NB4 (cell line): ENCODE data around the gene ARMC9.

Experiments used
- POLR2A ChIP-seq: IDR thresholded peaks from 2 replicates; pipeline ENCODE4 v1.6.1; 2011; ENCODE audit warnings: mild to moderate bottlenecking; ENCODE audit not compliant: insufficient read length; ENCODE audit errors: extremely low read depth
- TF ChIP-seq, protein P1 (sequence below): IDR thresholded peaks from one replicate; pipeline ENCODE4 v1.5.1; 2012; ENCODE audit warnings: low read depth, low read length
- TF ChIP-seq, protein P2 (sequence below): IDR thresholded peaks from 2 replicates; pipeline ENCODE4 v1.6.1; 2011; ENCODE audit warnings: low read depth, low read length

DNA sequence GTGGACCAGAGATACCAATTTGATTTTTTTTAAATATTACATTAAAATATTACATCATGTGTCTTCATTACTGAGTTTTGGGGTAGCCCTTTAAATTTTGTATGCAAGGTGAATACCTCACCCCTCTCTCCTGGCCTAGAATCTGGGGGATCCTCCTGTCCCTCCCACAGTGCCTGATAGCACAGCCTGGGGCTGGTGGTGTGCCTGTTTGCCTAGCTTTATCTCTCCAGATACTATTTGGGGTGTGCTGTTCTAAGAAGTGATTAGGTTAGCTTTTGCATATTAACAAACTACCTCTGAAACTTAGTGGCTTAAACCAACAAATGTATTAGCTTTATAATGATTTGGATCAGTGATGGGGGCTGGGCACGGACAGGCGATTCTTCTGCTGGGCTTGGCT lies 176.3 kb downstream of the ARMC9 start:
- TF ChIP-seq, protein P1, sequence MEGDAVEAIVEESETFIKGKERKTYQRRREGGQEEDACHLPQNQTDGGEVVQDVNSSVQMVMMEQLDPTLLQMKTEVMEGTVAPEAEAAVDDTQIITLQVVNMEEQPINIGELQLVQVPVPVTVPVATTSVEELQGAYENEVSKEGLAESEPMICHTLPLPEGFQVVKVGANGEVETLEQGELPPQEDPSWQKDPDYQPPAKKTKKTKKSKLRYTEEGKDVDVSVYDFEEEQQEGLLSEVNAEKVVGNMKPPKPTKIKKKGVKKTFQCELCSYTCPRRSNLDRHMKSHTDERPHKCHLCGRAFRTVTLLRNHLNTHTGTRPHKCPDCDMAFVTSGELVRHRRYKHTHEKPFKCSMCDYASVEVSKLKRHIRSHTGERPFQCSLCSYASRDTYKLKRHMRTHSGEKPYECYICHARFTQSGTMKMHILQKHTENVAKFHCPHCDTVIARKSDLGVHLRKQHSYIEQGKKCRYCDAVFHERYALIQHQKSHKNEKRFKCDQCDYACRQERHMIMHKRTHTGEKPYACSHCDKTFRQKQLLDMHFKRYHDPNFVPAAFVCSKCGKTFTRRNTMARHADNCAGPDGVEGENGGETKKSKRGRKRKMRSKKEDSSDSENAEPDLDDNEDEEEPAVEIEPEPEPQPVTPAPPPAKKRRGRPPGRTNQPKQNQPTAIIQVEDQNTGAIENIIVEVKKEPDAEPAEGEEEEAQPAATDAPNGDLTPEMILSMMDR, result no peak
- TF ChIP-seq POLR2A, result no peak
- TF ChIP-seq, protein P2, sequence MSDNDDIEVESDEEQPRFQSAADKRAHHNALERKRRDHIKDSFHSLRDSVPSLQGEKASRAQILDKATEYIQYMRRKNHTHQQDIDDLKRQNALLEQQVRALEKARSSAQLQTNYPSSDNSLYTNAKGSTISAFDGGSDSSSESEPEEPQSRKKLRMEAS, result no peak
